SK-N-SH treated with all-trans-retinoic acid at 6 μM for 48 hours (cell line): ENCODE measurements around the gene GRB2.

Source experiments
- ATAC-seq: fragments of 200-7000 bp; cut with Tn5 transposase; 3 replicates; pipeline ENCODE4 v1.9.1; 2020; ENCODE audit warnings: mild to moderate bottlenecking, moderate library complexity
- ARNTL ChIP-seq: fragments of 450-650 bp; formaldehyde crosslinking; IDR thresholded peaks from 2 replicates; pipeline ENCODE4 v1.5.0; 2020; ENCODE audit warnings: low read depth, mild to moderate bottlenecking, moderate library complexity, borderline replicate concordance
- BACH2 ChIP-seq: fragments of 250-450 bp; sonication (Bioruptor Pico); IDR thresholded peaks from 2 replicates; pipeline ENCODE4 v1.9.0; 2021; ENCODE audit warnings: mild to moderate bottlenecking, borderline replicate concordance
- CREB5 ChIP-seq: fragments of 250-450 bp; sonication (Bioruptor Pico); IDR thresholded peaks from 2 replicates; pipeline ENCODE4 v1.5.1; 2020; ENCODE audit warnings: low read depth, mild to moderate bottlenecking, moderate library complexity
- CSDC2 ChIP-seq: fragments of 250-450 bp; sonication (Bioruptor Pico); IDR thresholded peaks from 2 replicates; pipeline ENCODE4 v1.5.0; 2020; ENCODE audit warnings: mild to moderate bottlenecking, moderate library complexity
- CSRNP3 ChIP-seq: fragments of 250-450 bp; sonication (Bioruptor Pico); IDR thresholded peaks from 2 replicates; pipeline ENCODE4 v1.5.1; 2021; ENCODE audit warnings: mild to moderate bottlenecking, moderate library complexity
- ESRRG ChIP-seq: fragments of 250-450 bp; sonication (Bioruptor Pico); IDR thresholded peaks from 2 replicates; pipeline ENCODE4 v1.6.1; 2021; ENCODE audit warnings: mild to moderate bottlenecking
- GLIS3 ChIP-seq: fragments of 250-450 bp; sonication (Bioruptor Pico); IDR thresholded peaks from 2 replicates; pipeline ENCODE4 v1.5.0; 2020; ENCODE audit warnings: mild to moderate bottlenecking, moderate library complexity
- ISL1 ChIP-seq: fragments of 250-450 bp; sonication (Bioruptor Pico); IDR thresholded peaks from 2 replicates; pipeline ENCODE4 v2.1.2; 2022; ENCODE audit warnings: mild to moderate bottlenecking, moderate library complexity
- OSR1 ChIP-seq: fragments of 250-450 bp; sonication (Bioruptor Pico); IDR thresholded peaks from 2 replicates; pipeline ENCODE4 v1.8.0; 2022; ENCODE audit warnings: moderate library complexity, mild to moderate bottlenecking, inconsistent platforms
- PATZ1 ChIP-seq: fragments of 250-450 bp; sonication (Bioruptor Pico); IDR thresholded peaks from 2 replicates; pipeline ENCODE4 v1.8.0; 2020; ENCODE audit warnings: mild to moderate bottlenecking, moderate library complexity, borderline replicate concordance
- POU6F1 ChIP-seq: fragments of 250-450 bp; sonication (Bioruptor Pico); IDR thresholded peaks from 2 replicates; pipeline ENCODE4 v1.8.0; 2021; ENCODE audit warnings: low read depth, mild to moderate bottlenecking, moderate library complexity, borderline replicate concordance
- PPARA ChIP-seq: fragments of 250-450 bp; sonication (Bioruptor Pico); IDR thresholded peaks from 2 replicates; pipeline ENCODE4 v1.5.0; 2020; ENCODE audit warnings: mild to moderate bottlenecking, borderline replicate concordance
- RARB ChIP-seq: fragments of 250-450 bp; sonication (Bioruptor Pico); IDR thresholded peaks from 2 replicates; pipeline ENCODE4 v1.8.0; 2021; ENCODE audit warnings: mild to moderate bottlenecking, moderate library complexity
- SNAI2 ChIP-seq: fragments of 250-450 bp; sonication (Bioruptor Pico); IDR thresholded peaks from 2 replicates; pipeline ENCODE4 v1.5.0; 2020; ENCODE audit warnings: mild to moderate bottlenecking, moderate library complexity
- TCF4 ChIP-seq: fragments of 250-450 bp; sonication (Bioruptor Pico); IDR thresholded peaks from 2 replicates; pipeline ENCODE4 v1.8.0; 2021; ENCODE audit warnings: mild to moderate bottlenecking, moderate library complexity, borderline replicate concordance
- TOX ChIP-seq: fragments of 250-450 bp; sonication (Bioruptor Pico); IDR thresholded peaks from 2 replicates; pipeline ENCODE4 v1.8.0; 2021; ENCODE audit warnings: mild to moderate bottlenecking, moderate library complexity, borderline replicate concordance
- ZC3H10 ChIP-seq: fragments of 250-450 bp; sonication (Bioruptor Pico); IDR thresholded peaks from 2 replicates; pipeline ENCODE4 v1.5.1; 2021; ENCODE audit warnings: mild to moderate bottlenecking, moderate library complexity
- ZFP3 ChIP-seq: fragments of 250-450 bp; sonication (Bioruptor Pico); IDR thresholded peaks from 2 replicates; pipeline ENCODE4 v1.5.0; 2020; ENCODE audit warnings: mild to moderate bottlenecking, moderate library complexity
- ZFP30 ChIP-seq: fragments of 450-650 bp; formaldehyde crosslinking; IDR thresholded peaks from 2 replicates; pipeline ENCODE4 v1.5.0; 2022; ENCODE audit warnings: mild to moderate bottlenecking, moderate library complexity
- ZNF565 ChIP-seq: fragments of 450-650 bp; formaldehyde crosslinking; conservative IDR thresholded peaks from 2 replicates; pipeline ENCODE4 v1.5.0; 2020; ENCODE audit warnings: low read depth, mild to moderate bottlenecking, moderate library complexity
- ZNF70 ChIP-seq: fragments of 450-650 bp; formaldehyde crosslinking; IDR thresholded peaks from 2 replicates; pipeline ENCODE4 v1.5.0; 2020; ENCODE audit warnings: mild to moderate bottlenecking, moderate library complexity

Gene GRB2

GRCh38 chr17:75430159-75430974, 24.9 kb upstream of the GRB2 start:
- TF ChIP-seq ZC3H10 (no peak), ZNF70 (no peak), BACH2 (CRISPR knock-in tag) (no peak), RARB (no peak), ESRRG (CRISPR knock-in tag) (no peak), PPARA (no peak), GLIS3 (CRISPR knock-in tag) (no peak), PATZ1 (CRISPR knock-in tag) (no peak), TCF4 (no peak), ISL1 (no peak), ZFP3 (CRISPR knock-in tag) (no peak), SNAI2 (CRISPR knock-in tag) (no peak), OSR1 (CRISPR knock-in tag) (no peak), CREB5 (CRISPR knock-in tag) (no peak), CSDC2 (no peak), TOX (CRISPR knock-in tag) (no peak), ARNTL (CRISPR knock-in tag) (no peak), ZFP30 (no peak), POU6F1 (CRISPR knock-in tag) (no peak), ZNF565 (CRISPR knock-in tag) (no peak)
- ATAC-seq, result peak; percentile 51

GRCh38 chr17:75428543-75429469, 23.3 kb upstream of the GRB2 start:
- TF ChIP-seq ZFP3 (CRISPR knock-in tag), result no peak
- no peak for TF ChIP-seq PPARA
- TF ChIP-seq TOX (CRISPR knock-in tag), result no peak
- no peak for TF ChIP-seq ZNF565 (CRISPR knock-in tag)
- TF ChIP-seq CSDC2, result no peak
- TF ChIP-seq ZC3H10, result no peak
- TF ChIP-seq BACH2 (CRISPR knock-in tag), result no peak
- no peak for TF ChIP-seq SNAI2 (CRISPR knock-in tag)
- no peak for TF ChIP-seq ESRRG (CRISPR knock-in tag)
- ATAC-seq, result peak; percentile 56

- ATAC-seq, result no peak
- no peak for TF ChIP-seq ZNF565 (CRISPR knock-in tag)
- no peak for TF ChIP-seq CSRNP3
- TF ChIP-seq CREB5 (CRISPR knock-in tag), result no peak
- no peak for TF ChIP-seq TCF4
Observed at GRCh38 chr17:75418531-75418930, 13.1 kb upstream of the GRB2 start.
